OCI-LY3 (cell line): ENCODE data around the gene JARID2.
"Not testable (repeated sequence)": the region's sequence is repeated elsewhere in the genome, so short reads cannot be mapped to it uniquely, and the experiment has no call there.

Source experiments
- H2AFZ ChIP-seq: fragments of 200-600, 300-600 bp; shearing (Covaris generic); 2 replicates; pipeline ENCODE4 v1.6.0; 2014; ENCODE audit warnings: antibody characterized with exemption, low read depth, low read length
- H3K27ac ChIP-seq: fragments of 200-600, 300-600 bp; sonication (generic); 2 replicates; pipeline ENCODE4 v1.5.1; 2014; ENCODE audit warnings: mild to moderate bottlenecking, low read length, moderate library complexity, mixed read lengths
- H3K27me3 ChIP-seq: fragments of 200-600, 300-600 bp; sonication (generic); 2 replicates; pipeline ENCODE4 v1.6.1; 2014; ENCODE audit warnings: low read depth, low read length, mixed read lengths
- H3K36me3 ChIP-seq: fragments of 200-600, 300-600 bp; sonication (generic); replicated peaks from 2 replicates; pipeline ENCODE3; 2014; ENCODE audit warnings: low read depth, low read length, mixed read lengths
- H3K4me1 ChIP-seq: fragments of 300-600, 200-600 bp; sonication (generic); 2 replicates; pipeline ENCODE4 v1.6.1; 2014; ENCODE audit warnings: low read length, mixed read lengths
- H3K4me2 ChIP-seq: fragments of 200-600, 300-600 bp; sonication (generic); 2 replicates; pipeline ENCODE4 v1.6.1; 2014; ENCODE audit warnings: low read length, mixed read lengths
- H3K4me3 ChIP-seq: fragments of 300-600, 200-600 bp; sonication (generic); 2 replicates; pipeline ENCODE4 v1.5.1; 2014; ENCODE audit warnings: antibody characterized with exemption, mild to moderate bottlenecking, low read length, moderate library complexity
- H3K79me2 ChIP-seq: fragments of 300-600, 200-600 bp; shearing (Covaris generic); 2 replicates; pipeline ENCODE4 v1.6.1; 2014; ENCODE audit warnings: mild to moderate bottlenecking, low read length, mixed read lengths
- H3K9ac ChIP-seq: fragments of 300-600, 200-600 bp; shearing (Covaris generic); 2 replicates; pipeline ENCODE4 v1.6.0; 2014; ENCODE audit warnings: mild to moderate bottlenecking, low read length, moderate library complexity
- H3K9me3 ChIP-seq: fragments of 200-600, 300-600 bp; shearing (Covaris generic); 2 replicates; pipeline ENCODE4 v1.6.1; 2014; ENCODE audit warnings: low read length, mixed read lengths; ENCODE audit not compliant: insufficient read depth
- H4K20me1 ChIP-seq: fragments of 200-600, 300-600 bp; sonication (generic); 2 replicates; pipeline ENCODE4 v1.6.1; 2016; ENCODE audit warnings: low read length, mixed read lengths; ENCODE audit not compliant: insufficient read depth
- EZH2phosphoT487 ChIP-seq: fragments of 200-600 bp; shearing (Covaris generic); IDR thresholded peaks from 2 replicates; pipeline ENCODE4 v1.6.1; 2018; ENCODE audit warnings: antibody characterized with exemption, mixed run types, low read depth
- TF ChIP-seq, protein P1 (sequence below): fragments of 200-600, 300-600 bp; sonication (generic); IDR thresholded peaks from 2 replicates; pipeline ENCODE4 v1.5.1; 2014; ENCODE audit warnings: antibody characterized with exemption, low read length, low read depth

Gene JARID2

GRCh38 chr6:15414235-15414612, 168.4 kb downstream of the JARID2 start:
- H3K4me2 ChIP-seq: no peak overlapping the region
- H3K27ac ChIP-seq: no peak overlapping the region
- H3K36me3 ChIP-seq: peaks cover 7% of the 10 kb centered on the region
- no peaks in the 10 kb centered on the region for H3K27me3 ChIP-seq
- H2AFZ ChIP-seq: no peak overlapping the region
- peaks cover 3% of the 10 kb centered on the region for H4K20me1 ChIP-seq
- H3K9me3 ChIP-seq: 0 out of 2 replicates have a peak, but pooled peaks cover 2% of the 10 kb centered on the region
- H3K4me1 ChIP-seq: no peaks in the 10 kb centered on the region
- TF ChIP-seq, protein P1, sequence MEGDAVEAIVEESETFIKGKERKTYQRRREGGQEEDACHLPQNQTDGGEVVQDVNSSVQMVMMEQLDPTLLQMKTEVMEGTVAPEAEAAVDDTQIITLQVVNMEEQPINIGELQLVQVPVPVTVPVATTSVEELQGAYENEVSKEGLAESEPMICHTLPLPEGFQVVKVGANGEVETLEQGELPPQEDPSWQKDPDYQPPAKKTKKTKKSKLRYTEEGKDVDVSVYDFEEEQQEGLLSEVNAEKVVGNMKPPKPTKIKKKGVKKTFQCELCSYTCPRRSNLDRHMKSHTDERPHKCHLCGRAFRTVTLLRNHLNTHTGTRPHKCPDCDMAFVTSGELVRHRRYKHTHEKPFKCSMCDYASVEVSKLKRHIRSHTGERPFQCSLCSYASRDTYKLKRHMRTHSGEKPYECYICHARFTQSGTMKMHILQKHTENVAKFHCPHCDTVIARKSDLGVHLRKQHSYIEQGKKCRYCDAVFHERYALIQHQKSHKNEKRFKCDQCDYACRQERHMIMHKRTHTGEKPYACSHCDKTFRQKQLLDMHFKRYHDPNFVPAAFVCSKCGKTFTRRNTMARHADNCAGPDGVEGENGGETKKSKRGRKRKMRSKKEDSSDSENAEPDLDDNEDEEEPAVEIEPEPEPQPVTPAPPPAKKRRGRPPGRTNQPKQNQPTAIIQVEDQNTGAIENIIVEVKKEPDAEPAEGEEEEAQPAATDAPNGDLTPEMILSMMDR: no peak
- no peak for TF ChIP-seq EZH2phosphoT487
- H3K9ac ChIP-seq: no peak overlapping the region
- peaks cover 11% of the 10 kb centered on the region for H3K79me2 ChIP-seq
- no peak overlapping the region for H3K4me3 ChIP-seq

GRCh38 chr6:15415622-15416021, 169.8 kb downstream of the JARID2 start:
- H3K27ac ChIP-seq, H4K20me1 ChIP-seq, H2AFZ ChIP-seq, H3K4me3 ChIP-seq, H3K27me3 ChIP-seq, H3K4me1 ChIP-seq, H3K9ac ChIP-seq, H3K9me3 ChIP-seq, H3K4me2 ChIP-seq: not testable (repeated sequence)
- Histone ChIP-seq H3K79me2 (peaks cover 15% of the 10 kb centered on the region), H3K36me3 (peaks cover 14% of the 10 kb centered on the region)

DNA sequence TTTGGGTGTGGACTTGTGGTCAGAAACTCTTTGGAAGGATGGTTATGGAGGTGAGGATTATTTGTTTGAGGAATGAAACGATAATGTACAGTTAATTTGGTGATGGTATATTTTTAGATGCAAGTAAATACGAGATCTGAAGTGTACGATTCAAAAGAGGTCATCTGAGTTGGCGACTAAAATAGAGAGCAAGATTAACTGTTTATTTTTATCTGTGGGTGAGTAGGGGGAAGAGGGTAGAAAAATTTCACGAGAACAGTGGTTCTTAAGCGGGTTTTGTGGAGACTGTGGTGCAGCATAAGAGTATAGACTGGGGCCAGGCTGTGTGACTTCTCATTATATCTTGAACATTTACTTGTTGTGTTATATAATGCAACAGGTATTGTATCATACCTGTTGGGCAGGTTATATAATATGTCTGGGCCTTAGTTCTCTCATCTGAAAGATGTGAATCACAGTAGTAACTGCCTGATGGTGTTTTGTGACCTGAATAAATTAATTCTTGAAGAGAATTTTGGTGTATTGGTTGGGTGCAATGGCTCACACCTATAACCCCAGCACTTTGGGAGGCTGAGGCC, 171.2 kb downstream of the JARID2 start:
- no peak overlapping the region for H3K4me2 ChIP-seq
- H3K4me1 ChIP-seq: peaks cover 16% of the 10 kb centered on the region
- H3K79me2 ChIP-seq: peaks cover 21% of the 10 kb centered on the region

GRCh38 chr6:15417811-15418210, 171.9 kb downstream of the JARID2 start:
- H3K4me3 ChIP-seq: no peak overlapping the region
- H2AFZ ChIP-seq: no peak overlapping the region
- no peak for TF ChIP-seq EZH2phosphoT487
- TF ChIP-seq, protein P1: no peak
- H3K9ac ChIP-seq: no peak overlapping the region
- peaks cover 8% of the 10 kb centered on the region; the same call in 1 of the 2 replicates for H3K9me3 ChIP-seq
- H3K36me3 ChIP-seq: peaks cover 11% of the 10 kb centered on the region
- H3K27me3 ChIP-seq: no peaks in the 10 kb centered on the region
- H3K4me1 ChIP-seq: peaks cover 23% of the 10 kb centered on the region
- H3K79me2 ChIP-seq: peaks cover 29% of the 10 kb centered on the region
- no peak overlapping the region for H3K4me2 ChIP-seq
- no peak overlapping the region for H3K27ac ChIP-seq
- peaks cover 8% of the 10 kb centered on the region; the same call in 1 of the 2 replicates for H4K20me1 ChIP-seq

More for the DNA sequence above, 171.2 kb downstream of the JARID2 start:
- no peak overlapping the region for H3K27ac ChIP-seq
- H3K4me3 ChIP-seq: no peak overlapping the region
- H3K27me3 ChIP-seq: no peaks in the 10 kb centered on the region
- H3K9ac ChIP-seq: no peak overlapping the region
- peaks cover 11% of the 10 kb centered on the region for H3K36me3 ChIP-seq
- peaks cover 6% of the 10 kb centered on the region; the same call in 1 of the 2 replicates for H4K20me1 ChIP-seq
- TF ChIP-seq, protein P1: no peak
- TF ChIP-seq EZH2phosphoT487: no peak
- no peak overlapping the region for H2AFZ ChIP-seq
- peaks cover 8% of the 10 kb centered on the region; the same call in 1 of the 2 replicates for H3K9me3 ChIP-seq
